Large intestine (tissue), 3 donors: ENCODE data around the gene TSNAXIP1. TPM values are rescaled to one million over a fixed set of nuclear protein-coding genes. Genes with fewer than 3 reads are reported as not detected.

Experiments used
- DNase-seq, 2 donors: peaks; one replicate each; pipeline versions ENCODE4 v3.0.0 to v3.0.0-alpha.2; 2013
- H3K27ac ChIP-seq: one replicate; pipeline ENCODE4 v1.5.1; 2013; ENCODE audit warnings: low read length
- H3K27me3 ChIP-seq: 2 replicates; pipeline ENCODE4 v1.6.1; 2013; ENCODE audit warnings: low read length; ENCODE audit not compliant: control insufficient read depth, insufficient read depth
- H3K36me3 ChIP-seq: 2 replicates; pipeline ENCODE4 v1.6.1; 2013; ENCODE audit warnings: low read length; ENCODE audit not compliant: control insufficient read depth, insufficient read depth
- H3K4me1 ChIP-seq: one replicate; pipeline ENCODE4 v1.6.1; 2013; ENCODE audit warnings: low read length; ENCODE audit not compliant: control insufficient read depth, insufficient read depth
- H3K4me3 ChIP-seq: one replicate; pipeline ENCODE4 v1.5.1; 2013; ENCODE audit warnings: low read length
- H3K9me3 ChIP-seq: one replicate; pipeline ENCODE4 v1.6.1; 2013; ENCODE audit warnings: mild to moderate bottlenecking, low read depth, low read length, moderate library complexity; ENCODE audit not compliant: control insufficient read depth
- WGBS: methylation state at CpG from one replicate; pipeline ENCODE4 v1.1.5; 2013; ENCODE audit warnings: low lambda C conversion rate; ENCODE audit not compliant: insufficient coverage; 5-methylcytosine and 5-hydroxymethylcytosine counted together
- polyA plus RNA-seq: library from polyadenylated mRNA; unstranded; fragments of 120-200 nt; gene quantifications from one replicate; pipeline ENCODE4 v1.2.1, GENCODE V29; 2013

TSNAXIP1 gene
- polyA plus RNA-seq, 1 donor, result 1.5 TPM

DNA sequence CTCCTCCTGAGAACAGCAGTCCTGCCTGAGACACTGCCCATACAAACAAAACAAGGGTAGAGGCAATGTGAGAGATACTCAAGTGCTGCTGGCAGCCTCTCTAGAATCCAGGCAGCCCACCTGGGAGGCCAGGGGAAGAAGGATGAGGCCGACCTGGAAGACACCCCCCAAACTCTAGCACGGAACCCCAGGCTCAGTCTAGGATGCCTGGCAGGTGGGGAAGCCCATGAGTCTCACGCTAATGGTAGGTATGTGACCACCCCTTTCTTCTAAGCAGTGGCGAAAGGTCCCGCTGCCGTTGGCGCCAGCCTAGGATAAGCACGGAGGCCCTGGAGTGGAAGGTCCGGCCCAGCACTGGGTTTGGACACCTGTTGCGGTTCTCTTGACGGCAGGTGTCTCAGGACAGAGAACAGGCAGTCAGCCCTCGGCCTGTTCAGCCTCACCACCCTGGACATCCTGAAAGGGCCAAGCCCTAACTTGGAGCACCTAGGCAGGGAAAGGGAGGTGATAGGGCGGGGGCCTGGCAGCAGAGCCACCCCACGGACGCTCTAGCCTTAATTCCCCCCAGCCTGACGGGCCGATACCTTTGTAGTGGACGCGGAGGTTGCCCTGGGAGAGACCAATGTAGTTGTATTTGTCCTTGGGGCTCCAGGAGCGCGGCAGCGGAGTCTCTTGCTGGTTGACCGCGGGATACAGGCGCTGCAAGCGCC, 816 bp upstream of the TSNAXIP1 start:
- DNase-seq, result peak in 1 of 2 donors; percentile 14

DNA sequence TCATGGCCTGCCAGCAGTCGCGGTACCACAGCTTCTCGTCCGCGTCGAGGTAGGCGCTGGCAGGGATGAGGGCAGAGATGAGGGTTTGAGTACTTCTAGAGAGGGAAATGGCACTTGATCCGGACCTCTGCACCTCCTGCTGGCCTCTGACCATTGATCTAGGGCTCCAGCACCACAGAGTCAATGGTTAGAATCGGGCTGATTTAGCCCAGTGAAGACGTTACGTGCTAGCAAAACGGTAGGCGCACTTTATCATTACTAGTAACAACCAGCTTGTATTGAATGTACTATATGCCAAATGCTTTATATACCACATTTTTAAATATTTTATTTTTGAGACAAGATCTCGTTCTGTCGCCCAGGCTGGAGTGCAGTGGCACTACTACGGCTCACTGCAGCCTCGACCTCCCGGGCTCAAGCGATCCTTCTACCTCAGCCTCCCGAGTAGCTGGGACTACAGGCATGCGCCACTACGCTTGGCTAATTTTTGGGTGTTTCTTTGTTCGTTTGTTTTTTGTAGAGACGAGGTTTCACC, 526 bp downstream of the TSNAXIP1 start:
- peaks cover 15% of the 10 kb centered on the region for H3K36me3 ChIP-seq
- H3K4me3 ChIP-seq, result peak overlapping the region; percentile 92
- H3K27me3 ChIP-seq, result no peaks in the 10 kb centered on the region
- 58% methylated on average over 6 of the region's 24 CpGs for WGBS
- peaks cover 12% of the 10 kb centered on the region for H3K4me1 ChIP-seq
- no peak overlapping the region for H3K27ac ChIP-seq
- no peaks in the 10 kb centered on the region for H3K9me3 ChIP-seq
- no peak for DNase-seq

More for the DNA sequence above, 816 bp upstream of the TSNAXIP1 start:
- Histone ChIP-seq H3K4me1 (peaks cover 12% of the 10 kb centered on the region), H3K36me3 (peaks cover 24% of the 10 kb centered on the region), H3K9me3 (no peaks in the 10 kb centered on the region), H3K27me3 (no peaks in the 10 kb centered on the region), H3K27ac (peak overlapping the region; percentile 73), H3K4me3 (peak overlapping the region; percentile 92)
- no CpG with 5 or more reads among the region's 26 CpGs for WGBS

DNA sequence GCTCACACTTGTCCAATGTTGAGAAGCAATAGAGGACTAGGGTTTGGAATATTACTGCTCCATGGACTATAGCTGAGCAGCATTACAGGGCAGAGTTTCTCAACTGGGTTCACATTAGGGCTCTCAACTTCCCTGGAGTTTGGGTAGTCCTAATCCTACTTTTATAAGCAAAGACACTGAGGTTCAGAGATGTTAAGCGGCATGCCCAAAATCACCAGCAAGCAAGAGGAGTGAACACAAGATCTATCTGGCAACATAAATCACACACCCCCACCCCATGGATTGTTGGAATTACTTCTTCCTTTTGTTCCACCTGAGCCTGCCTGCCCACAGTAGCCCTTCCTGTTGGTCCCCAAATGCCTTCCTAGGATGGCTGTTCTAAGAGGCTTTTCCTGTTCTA, 5.2 kb downstream of the TSNAXIP1 start:
- Histone ChIP-seq H3K36me3 (no peaks in the 10 kb centered on the region), H3K27ac (no peak overlapping the region), H3K9me3 (no peaks in the 10 kb centered on the region), H3K27me3 (no peaks in the 10 kb centered on the region), H3K4me1 (no peaks in the 10 kb centered on the region), H3K4me3 (no peak overlapping the region)
- 100% methylated on average over 1 of the region's 1 CpG for WGBS
- no peak for DNase-seq

DNA sequence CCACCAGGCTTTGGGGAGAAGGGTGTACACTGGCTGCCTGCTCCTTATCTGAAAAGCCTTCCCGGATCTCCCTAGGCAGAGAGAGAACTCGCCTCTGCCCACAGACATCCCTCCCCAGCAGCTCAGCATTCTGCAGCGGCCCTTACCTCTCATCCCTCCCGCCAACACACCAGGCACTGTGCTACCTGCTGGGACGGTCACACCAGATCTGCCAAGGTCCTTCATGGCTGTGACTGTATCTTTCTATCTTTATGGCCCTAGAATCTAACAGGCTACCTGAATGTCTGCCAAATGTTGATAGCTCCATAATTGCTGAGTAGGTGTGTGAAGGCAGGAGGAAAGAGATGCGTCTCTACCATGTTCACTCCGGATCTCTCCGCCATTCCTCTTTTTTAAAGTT, 7.9 kb downstream of the TSNAXIP1 start:
- Histone ChIP-seq H3K27ac (no peak overlapping the region), H3K4me3 (no peak overlapping the region), H3K27me3 (no peaks in the 10 kb centered on the region), H3K4me1 (no peaks in the 10 kb centered on the region), H3K9me3 (no peaks in the 10 kb centered on the region), H3K36me3 (no peaks in the 10 kb centered on the region)
- WGBS, result no CpG with 5 or more reads among the region's 8 CpGs
- no peak for DNase-seq

DNA sequence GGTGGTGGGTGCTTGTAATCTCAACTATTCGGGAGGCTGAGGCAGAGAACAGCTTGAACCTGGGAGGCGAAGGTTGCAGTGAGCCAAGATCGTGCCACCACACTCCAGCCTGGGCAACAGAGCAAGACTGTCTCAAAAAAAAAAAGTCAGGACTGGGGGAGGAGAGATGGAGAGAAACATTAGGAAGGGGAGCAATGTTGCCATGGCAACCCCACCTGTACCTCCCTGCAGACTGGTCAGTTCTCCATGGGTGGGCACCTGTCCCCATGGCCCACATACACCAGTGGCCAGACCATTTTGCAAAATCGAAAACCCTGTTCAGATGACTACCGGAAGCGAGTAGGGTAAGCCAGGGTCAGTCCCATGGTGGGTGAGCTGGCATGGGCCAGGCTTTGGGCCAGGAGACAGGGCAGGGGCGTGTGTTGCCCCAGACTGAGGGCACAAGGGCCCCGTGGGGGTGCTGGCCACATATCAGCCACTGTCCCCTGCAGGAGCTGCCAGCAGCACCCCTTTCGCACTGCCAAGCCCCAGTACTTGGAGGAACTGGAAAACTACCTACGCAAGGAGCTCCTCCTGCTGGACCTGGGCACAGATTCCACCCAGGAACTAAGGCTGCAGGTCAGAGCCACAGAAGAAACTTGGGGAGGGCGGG, 14.0 kb downstream of the TSNAXIP1 start:
- Histone ChIP-seq H3K9me3 (no peaks in the 10 kb centered on the region), H3K4me1 (no peaks in the 10 kb centered on the region), H3K36me3 (no peaks in the 10 kb centered on the region), H3K27ac (no peak overlapping the region), H3K4me3 (no peak overlapping the region), H3K27me3 (no peaks in the 10 kb centered on the region)
- no CpG with 5 or more reads among the region's 11 CpGs for WGBS
- no peak for DNase-seq

DNA sequence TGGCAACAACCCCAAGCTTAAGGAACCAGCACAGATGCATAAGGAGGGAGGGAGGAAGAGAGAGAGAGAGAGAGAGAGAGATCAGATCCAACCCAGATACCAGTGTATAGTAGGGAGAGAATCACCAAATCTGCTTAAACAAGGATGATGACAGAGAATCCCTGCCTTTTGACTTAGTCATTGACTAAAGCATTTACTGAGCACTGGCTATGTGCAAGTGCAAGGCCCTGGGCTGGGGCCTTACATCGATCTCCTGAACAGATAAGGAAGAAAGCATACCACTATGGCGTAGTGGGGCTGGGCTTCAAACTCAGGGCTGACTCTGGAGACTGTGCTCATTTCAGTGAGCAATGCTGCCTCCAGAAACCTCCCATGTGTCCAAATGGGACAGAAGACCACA, 15.8 kb downstream of the TSNAXIP1 start:
- H3K9me3 ChIP-seq, result no peaks in the 10 kb centered on the region
- DNase-seq, result no peak
- no peak overlapping the region for H3K4me3 ChIP-seq
- no peak overlapping the region for H3K27ac ChIP-seq
- WGBS, result no CpG with 5 or more reads among the region's 2 CpGs
- peaks cover 8% of the 10 kb centered on the region for H3K36me3 ChIP-seq
- no peaks in the 10 kb centered on the region for H3K27me3 ChIP-seq
- no peaks in the 10 kb centered on the region for H3K4me1 ChIP-seq

DNA sequence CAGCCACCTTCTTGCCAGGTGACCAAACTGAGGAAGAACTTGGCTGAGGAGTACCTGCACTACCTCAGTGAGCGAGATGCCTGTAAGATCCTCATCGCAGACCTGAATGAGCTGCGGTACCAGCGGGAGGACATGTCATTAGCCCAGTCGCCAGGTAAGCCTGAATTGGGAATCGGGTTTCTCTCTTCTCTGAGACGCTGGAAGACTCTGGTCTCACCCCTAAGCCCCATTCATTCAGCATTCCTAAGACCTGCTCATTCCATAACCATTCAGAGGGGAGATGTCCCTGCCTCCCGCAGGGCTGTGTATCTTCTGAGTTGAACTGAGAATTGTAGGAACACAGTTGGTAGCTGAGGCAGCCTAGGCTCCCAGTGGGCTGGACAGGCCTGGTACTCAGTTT, 18.4 kb downstream of the TSNAXIP1 start:
- Histone ChIP-seq H3K27ac (no peak overlapping the region), H3K27me3 (no peaks in the 10 kb centered on the region), H3K36me3 (peaks cover 27% of the 10 kb centered on the region), H3K4me1 (no peaks in the 10 kb centered on the region), H3K9me3 (no peaks in the 10 kb centered on the region), H3K4me3 (no peak overlapping the region)
- no peak for DNase-seq
- no CpG with 5 or more reads among the region's 8 CpGs for WGBS

DNA sequence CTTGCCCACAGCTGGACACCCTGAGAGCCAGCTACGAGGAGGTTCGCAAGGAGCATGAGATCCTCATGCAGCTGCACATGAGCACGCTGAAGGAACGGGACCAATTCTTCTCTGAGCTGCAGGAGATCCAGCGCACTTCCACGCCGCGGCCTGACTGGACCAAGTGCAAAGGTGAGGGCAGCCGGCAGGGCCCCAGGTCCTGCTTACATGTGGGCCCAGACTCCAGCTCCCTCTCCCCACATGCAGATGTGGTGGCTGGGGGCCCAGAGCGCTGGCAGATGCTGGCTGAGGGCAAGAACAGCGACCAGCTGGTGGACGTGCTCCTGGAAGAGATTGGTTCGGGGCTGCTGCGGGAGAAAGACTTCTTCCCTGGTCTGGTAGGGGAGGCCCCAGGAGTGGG, 19.2 kb downstream of the TSNAXIP1 start:
- Histone ChIP-seq H3K27me3 (no peaks in the 10 kb centered on the region), H3K36me3 (peaks cover 35% of the 10 kb centered on the region)
- WGBS, result no CpG with 5 or more reads among the region's 14 CpGs

DNA sequence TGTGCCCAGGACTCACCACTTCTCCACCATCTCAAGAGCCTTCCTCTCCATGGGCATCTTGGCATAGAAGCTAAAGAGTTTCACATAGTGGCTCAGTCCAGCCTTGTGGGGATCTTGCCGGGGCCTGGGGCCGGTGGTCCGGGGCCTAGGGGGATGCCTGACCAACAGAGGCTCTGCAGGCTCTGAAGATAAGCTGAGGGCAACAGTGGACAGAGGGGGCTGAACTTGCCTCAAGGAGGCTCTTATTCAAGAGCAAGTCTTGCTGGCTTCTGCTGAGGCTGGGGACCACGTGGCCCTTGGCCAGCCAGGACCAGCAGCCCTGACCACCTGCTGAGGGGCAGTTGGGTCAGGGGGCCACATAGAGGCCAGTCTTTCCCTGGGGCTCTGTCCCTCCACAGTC, 22.0 kb downstream of the TSNAXIP1 start:
- Histone ChIP-seq H3K27me3 (no peaks in the 10 kb centered on the region), H3K4me3 (no peak overlapping the region), H3K4me1 (peaks cover 8% of the 10 kb centered on the region), H3K9me3 (no peaks in the 10 kb centered on the region), H3K36me3 (peaks cover 51% of the 10 kb centered on the region), H3K27ac (no peak overlapping the region)
- WGBS, result no CpG with 5 or more reads among the region's 4 CpGs
- no peak for DNase-seq

More for the DNA sequence above, 19.2 kb downstream of the TSNAXIP1 start:
- H3K27ac ChIP-seq, result no peak overlapping the region
- no peak for DNase-seq
- no peak overlapping the region for H3K4me3 ChIP-seq
- H3K9me3 ChIP-seq, result no peaks in the 10 kb centered on the region
- H3K4me1 ChIP-seq, result no peaks in the 10 kb centered on the region

DNA sequence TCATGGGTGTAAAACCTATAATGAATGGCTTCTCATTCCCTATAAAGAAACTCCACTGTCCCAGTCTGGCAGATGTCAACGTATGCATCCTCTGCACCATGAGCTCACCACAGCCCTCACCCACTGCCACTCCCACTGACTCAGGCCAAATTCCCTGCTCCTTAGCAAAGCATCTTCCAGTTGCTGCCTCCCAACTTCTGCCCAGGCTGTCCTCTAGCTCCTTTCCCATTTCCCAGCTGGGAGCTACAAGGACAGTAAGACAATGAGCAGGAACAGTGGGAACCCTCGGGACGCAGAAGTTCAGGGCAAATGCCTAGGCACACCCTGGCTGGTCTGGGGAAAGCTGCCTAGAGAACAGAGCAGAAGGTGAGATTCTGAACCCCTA, 26.3 kb downstream of the TSNAXIP1 start:
- WGBS, result no CpG with 5 or more reads among the region's 3 CpGs
- no peaks in the 10 kb centered on the region for H3K9me3 ChIP-seq
- peaks cover 13% of the 10 kb centered on the region for H3K4me1 ChIP-seq
- DNase-seq, result no peak
- peaks cover 42% of the 10 kb centered on the region for H3K36me3 ChIP-seq
- H3K27ac ChIP-seq, result no peak overlapping the region
- no peaks in the 10 kb centered on the region for H3K27me3 ChIP-seq
- H3K4me3 ChIP-seq, result peak overlapping the region; percentile 87
